Measurements from ENCODE around the gene TNXB.
"Not testable (repeated sequence)": the region's sequence is repeated elsewhere in the genome, so short reads cannot be mapped to it uniquely, and the experiment has no call there.

TNXB gene

DNA sequence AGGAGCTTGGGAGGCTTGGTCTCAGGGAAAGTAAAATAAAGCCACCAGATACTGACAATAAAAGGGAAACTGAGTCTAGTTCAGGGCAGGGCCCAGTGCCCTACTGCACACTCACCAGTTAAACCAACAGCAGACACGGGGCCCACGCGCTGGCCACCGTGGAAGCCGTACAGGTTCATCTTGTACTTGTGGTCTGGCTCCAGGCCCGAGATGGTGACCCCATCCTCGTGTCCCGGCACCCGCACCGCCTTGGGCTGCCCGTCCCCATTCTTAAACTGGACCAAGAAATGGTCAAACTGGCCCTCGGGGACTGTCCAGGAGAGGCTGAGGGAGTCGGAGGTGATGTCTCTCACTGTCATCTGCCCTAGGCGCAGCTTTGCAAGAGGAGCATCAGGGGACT, 44.4 kb downstream of the TNXB start:
- no peak for DNase-seq
- Histone ChIP-seq H3K9me3 (no peaks in the 10 kb centered on the region), H3K36me3 (peaks cover 35 to 84% (median 83%) of the 10 kb centered on the region in 3 donors), H3K4me3 (no peak overlapping the region), H3K27me3 (no peaks in the 10 kb centered on the region), H3K4me1 (no peaks in the 10 kb centered on the region), H3K27ac (no peak overlapping the region)
- TF ChIP-seq, protein P1, sequence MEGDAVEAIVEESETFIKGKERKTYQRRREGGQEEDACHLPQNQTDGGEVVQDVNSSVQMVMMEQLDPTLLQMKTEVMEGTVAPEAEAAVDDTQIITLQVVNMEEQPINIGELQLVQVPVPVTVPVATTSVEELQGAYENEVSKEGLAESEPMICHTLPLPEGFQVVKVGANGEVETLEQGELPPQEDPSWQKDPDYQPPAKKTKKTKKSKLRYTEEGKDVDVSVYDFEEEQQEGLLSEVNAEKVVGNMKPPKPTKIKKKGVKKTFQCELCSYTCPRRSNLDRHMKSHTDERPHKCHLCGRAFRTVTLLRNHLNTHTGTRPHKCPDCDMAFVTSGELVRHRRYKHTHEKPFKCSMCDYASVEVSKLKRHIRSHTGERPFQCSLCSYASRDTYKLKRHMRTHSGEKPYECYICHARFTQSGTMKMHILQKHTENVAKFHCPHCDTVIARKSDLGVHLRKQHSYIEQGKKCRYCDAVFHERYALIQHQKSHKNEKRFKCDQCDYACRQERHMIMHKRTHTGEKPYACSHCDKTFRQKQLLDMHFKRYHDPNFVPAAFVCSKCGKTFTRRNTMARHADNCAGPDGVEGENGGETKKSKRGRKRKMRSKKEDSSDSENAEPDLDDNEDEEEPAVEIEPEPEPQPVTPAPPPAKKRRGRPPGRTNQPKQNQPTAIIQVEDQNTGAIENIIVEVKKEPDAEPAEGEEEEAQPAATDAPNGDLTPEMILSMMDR (IDR thresholded peaks at IDR 0.05): no peak
- intact Hi-C loops (cut with DNase I; ENCODE audit: low total_unique reads): no loop called here

DNA sequence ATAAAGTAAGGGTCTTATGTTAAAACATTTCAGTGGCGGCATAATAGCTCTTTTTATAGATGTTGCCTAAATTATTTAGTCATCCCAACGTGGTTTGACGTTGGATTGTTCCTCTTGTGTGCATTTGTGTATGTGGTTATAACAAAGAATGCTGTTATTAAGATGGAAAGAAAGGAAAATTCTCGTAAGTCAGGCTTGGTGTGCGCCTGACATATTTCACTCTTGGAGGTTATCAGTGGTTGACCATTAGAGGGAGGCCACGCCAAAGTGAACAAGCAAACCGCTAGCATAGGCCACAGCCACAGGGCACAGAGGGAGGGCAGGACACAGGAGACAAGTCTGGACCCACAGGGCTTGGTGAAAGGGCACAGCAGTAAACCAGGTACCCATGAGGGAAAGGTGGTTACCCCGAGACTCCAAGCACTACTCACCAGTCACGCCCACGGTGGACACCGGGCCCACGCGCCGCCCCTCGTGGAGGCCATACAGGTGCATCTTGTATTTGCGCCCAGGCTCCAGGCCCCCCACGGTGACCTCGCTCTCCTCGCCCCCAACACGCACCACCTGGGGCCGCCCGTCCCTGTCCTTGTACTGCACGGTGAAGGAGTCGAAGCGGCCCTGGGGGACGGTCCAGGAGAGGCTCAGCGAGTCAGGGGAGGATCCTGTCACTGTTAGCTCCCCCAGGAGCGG, 48.0 kb downstream of the TNXB start:
- Histone ChIP-seq H3K27me3 (no peaks in the 10 kb centered on the region), H3K36me3 (peaks cover 26 to 80% (median 79%) of the 10 kb centered on the region in 3 donors), H3K4me3 (no peak overlapping the region), H3K9me3 (no peaks in the 10 kb centered on the region), H3K27ac (no peak overlapping the region), H3K4me1 (peaks cover 0 to 12% (median 2%) of the 10 kb centered on the region in 4 donors)
- no peak for DNase-seq
- TF ChIP-seq, protein P1 (IDR thresholded peaks at IDR 0.05): no peak
- intact Hi-C loops (cut with DNase I; ENCODE audit: low total_unique reads): no loop called here

DNA sequence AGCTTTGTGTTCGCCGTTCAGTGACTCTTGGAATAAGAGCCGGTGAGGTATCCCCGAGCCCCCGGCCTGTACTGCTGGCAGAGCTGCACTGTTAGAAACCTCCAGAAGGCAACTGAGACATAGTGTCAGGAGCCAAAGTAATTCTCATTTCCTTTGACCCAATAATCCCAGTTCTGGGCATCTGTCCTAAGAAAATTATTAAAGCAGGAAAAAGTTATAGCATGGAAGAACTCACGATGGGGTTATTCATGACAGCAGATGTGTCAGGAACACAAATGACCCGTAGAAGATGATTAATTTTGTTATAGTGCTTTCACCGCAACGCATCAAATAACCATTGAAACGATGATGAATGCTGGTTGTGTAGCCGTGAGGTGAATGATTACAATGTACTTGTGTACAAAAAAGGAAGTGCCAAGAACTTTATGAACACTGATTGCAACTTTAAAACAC, 50.6 kb downstream of the TNXB start:
- peak overlapping the region; percentile 12 to 33 for H3K27ac ChIP-seq
- H3K9me3 ChIP-seq: no peaks in the 10 kb centered on the region
- no peak overlapping the region for H3K4me3 ChIP-seq
- intact Hi-C loops (cut with DNase I; ENCODE audit: low total_unique reads): no loop called here
- no peaks in the 10 kb centered on the region for H3K27me3 ChIP-seq
- TF ChIP-seq, protein P1 (IDR thresholded peaks at IDR 0.05): no peak
- peaks cover 0 to 12% (median 2%) of the 10 kb centered on the region in 4 donors for H3K4me1 ChIP-seq
- H3K36me3 ChIP-seq: peaks cover 11 to 73% (median 69%) of the 10 kb centered on the region in 3 donors
- DNase-seq: no peak

DNA sequence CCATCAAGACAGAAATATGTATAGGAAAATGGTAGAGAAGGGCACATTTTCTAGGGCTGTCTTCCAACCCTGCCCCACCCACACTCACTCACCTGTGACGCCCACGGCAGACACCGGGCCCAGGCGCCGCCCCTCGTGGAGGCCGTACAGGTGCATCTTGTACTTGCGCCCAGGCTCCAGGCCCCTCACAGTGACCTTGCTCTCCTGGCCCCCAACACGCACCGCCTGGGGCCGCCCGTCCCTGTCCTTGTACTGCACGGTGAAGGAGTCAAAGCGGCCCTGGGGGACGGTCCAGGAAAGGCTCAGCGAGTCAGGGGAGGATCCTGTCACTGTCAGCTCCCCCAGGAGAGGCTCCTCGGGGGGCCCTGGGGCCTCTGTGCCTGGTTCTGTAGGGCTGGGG, 51.2 kb downstream of the TNXB start:
- H3K4me1 ChIP-seq: peaks cover 0 to 12% (median 2%) of the 10 kb centered on the region in 4 donors
- H3K9me3 ChIP-seq: no peaks in the 10 kb centered on the region
- peaks cover 8 to 74% (median 73%) of the 10 kb centered on the region in 3 donors for H3K36me3 ChIP-seq
- TF ChIP-seq, protein P1 (IDR thresholded peaks at IDR 0.05): no peak
- no peaks in the 10 kb centered on the region for H3K27me3 ChIP-seq
- no peak for DNase-seq
- intact Hi-C loops (cut with DNase I; ENCODE audit: low total_unique reads): no loop called here
- no peak overlapping the region for H3K4me3 ChIP-seq
- H3K27ac ChIP-seq: peak overlapping the region in 1 of 2 donors; percentile 12

DNA sequence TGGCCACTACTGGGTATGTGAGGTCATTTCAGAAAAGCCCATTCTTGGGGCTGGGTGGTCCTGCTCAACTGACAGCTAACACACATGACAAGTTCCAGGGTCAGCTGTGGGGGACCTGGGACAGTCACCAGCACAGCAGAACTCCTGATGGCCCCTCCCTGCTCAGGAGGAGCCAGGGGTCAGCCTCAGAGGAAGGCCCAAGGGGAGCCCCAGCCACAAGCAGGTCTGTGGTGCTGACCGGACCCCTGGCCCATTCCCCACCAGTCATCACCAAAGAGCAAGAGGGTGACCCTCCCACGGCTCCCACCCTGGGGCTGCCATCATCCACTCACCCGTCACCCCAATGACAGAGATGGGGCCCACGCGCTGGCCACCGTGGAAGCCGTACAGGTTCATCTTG, 52.9 kb downstream of the TNXB start:
- TF ChIP-seq, protein P1 (IDR thresholded peaks at IDR 0.05): no peak
- intact Hi-C loops (cut with DNase I; ENCODE audit: low total_unique reads): no loop called here

DNA sequence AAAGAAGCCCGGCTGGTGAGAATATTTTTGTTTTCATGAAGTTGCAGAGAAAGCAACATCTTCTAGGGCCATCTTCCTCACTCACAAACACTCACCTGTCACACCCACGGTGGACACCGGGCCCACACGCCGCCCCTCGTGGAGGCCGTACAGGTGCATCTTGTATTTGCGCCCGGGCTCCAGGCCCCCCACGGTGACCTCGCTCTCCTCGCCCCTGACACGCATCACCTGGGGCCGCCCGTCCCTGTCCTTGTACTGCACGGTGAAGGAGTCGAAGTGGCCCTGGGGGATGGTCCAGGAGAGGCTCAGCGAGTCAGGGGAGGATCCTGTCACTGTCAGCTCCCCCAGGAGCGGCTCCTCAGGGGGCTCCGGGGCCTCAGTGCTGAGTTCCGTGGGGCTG, 53.4 kb downstream of the TNXB start:
- Histone ChIP-seq H3K4me1 (peaks cover 0 to 12% (median 2%) of the 10 kb centered on the region in 4 donors), H3K36me3 (peaks cover 5 to 68% (median 60%) of the 10 kb centered on the region in 3 donors)
- H3K27me3 ChIP-seq; H3K27ac ChIP-seq; DNase-seq; intact Hi-C loops (cut with DNase I; ENCODE audit: low total_unique reads); H3K4me3 ChIP-seq; H3K9me3 ChIP-seq: not testable (repeated sequence)

More for the DNA sequence above, 52.9 kb downstream of the TNXB start:
- Histone ChIP-seq H3K27me3 (no peaks in the 10 kb centered on the region), H3K4me1 (peaks cover 0 to 12% (median 2%) of the 10 kb centered on the region in 4 donors), H3K36me3 (peaks cover 5 to 69% (median 65%) of the 10 kb centered on the region in 3 donors), H3K4me3 (no peak overlapping the region), H3K9me3 (no peaks in the 10 kb centered on the region), H3K27ac (no peak overlapping the region)
- DNase-seq: no peak

DNA sequence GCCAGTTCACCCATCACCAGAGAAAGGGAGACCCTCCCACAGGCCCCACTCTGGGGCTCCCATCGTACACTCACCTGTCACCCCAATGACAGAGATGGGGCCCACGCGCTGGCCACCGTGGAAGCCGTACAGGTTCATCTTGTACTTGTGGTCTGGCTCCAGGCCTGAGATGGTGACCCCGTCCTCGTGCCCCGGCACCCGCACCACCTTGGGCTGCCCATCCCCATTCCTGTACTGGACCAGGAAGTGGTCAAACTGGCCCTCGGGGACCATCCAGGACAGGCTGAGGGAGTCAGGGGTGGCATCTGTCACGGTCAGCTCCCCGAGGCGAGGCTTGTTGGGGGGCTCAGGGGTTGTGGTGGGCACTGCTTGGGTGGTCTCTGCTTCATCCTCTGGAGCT, 55.8 kb downstream of the TNXB start:
- H3K4me1 ChIP-seq; H3K4me3 ChIP-seq; DNase-seq; H3K27me3 ChIP-seq; H3K9me3 ChIP-seq; H3K27ac ChIP-seq; intact Hi-C loops (cut with DNase I; ENCODE audit: low total_unique reads): not testable (repeated sequence)
- H3K36me3 ChIP-seq: peaks cover 0 to 56% (median 48%) of the 10 kb centered on the region in 3 donors

DNA sequence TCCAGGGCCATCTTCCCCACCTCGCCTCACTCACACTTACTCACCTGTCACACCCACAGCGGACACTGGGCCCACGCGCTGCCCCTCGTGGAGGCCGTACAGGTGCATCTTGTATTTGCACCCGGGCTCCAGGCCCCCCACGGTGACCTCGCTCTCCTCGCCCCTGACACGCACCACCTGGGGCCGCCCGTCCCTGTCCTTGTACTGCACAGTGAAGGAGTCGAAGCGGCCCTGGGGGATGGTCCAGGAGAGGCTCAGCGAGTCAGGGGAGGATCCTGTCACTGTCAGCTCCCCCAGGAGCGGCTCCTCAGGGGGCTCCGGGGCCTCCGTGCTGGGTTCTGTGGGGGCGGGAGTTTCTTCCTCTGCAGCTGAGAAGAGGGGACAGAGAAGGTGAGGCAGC, 56.5 kb downstream of the TNXB start:
- DNase-seq; H3K4me3 ChIP-seq; intact Hi-C loops (cut with DNase I; ENCODE audit: low total_unique reads): not testable (repeated sequence)

More for the DNA sequence above, 56.5 kb downstream of the TNXB start:
- not testable (repeated sequence) for H3K9me3 ChIP-seq, H3K27me3 ChIP-seq, H3K27ac ChIP-seq, H3K4me1 ChIP-seq
- peaks cover 0 to 50% (median 41%) of the 10 kb centered on the region in 3 donors for H3K36me3 ChIP-seq

All from tibial artery (tissue), 4 donors.